Measurements from ENCODE around the gene KIF1A.
"Not testable (repeated sequence)": the region's sequence is repeated elsewhere in the genome, so short reads cannot be mapped to it uniquely, and the experiment has no call there.

Gene KIF1A

DNA sequence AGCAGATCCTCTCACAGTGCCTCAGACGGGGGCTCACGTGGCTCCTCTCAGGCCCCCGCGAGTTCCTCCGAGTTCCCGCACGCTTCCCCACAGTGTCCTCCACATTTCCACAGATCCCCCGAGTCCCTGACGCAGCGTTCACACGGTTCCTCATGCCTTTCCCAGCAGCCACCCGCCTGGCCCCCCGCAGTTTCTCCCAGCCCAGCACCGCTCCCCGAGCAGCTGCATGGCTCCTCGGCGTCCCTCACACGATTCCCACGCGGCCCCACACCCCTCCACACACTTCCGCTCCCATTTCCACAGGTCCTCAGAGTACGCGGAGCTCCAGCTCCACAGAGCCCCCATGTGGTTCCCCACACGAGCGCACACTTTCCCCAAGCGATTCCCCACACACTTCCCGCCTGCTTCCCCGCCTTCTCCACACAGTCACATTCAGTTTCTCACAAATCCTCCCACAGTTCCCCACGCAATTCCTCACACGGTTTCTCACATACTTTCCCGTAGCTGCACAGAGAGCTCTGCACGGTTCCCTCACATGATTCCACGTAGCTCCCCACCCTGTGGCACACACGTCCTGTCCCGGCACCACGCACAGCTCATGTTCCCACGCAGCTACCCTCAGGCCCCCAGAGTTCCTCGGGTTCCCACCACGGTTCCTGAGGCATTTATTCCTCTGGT, 39.9 kb downstream of the KIF1A start:
- no peak overlapping the region for H3K27ac ChIP-seq (ENCODE audit: low read depth, low read length)
- H3K4me3 ChIP-seq (ENCODE audit: low read depth in 1 of 5, low read length in 5 of 5), result no peak overlapping the region
- H3K9me3 ChIP-seq (ENCODE audit: control insufficient read depth in 5 of 5, low read length in 5 of 5), result peaks cover 0 to 5% (median 0%) of the 10 kb centered on the region in 5 donors
- no peaks in the 10 kb centered on the region for H3K36me3 ChIP-seq (ENCODE audit: control insufficient read depth in 5 of 5, insufficient read depth in 5 of 5, low read length in 5 of 5)
- peaks cover 0 to 7% (median 5%) of the 10 kb centered on the region in 5 donors for H3K4me1 ChIP-seq (ENCODE audit: control insufficient read depth in 5 of 5, insufficient read depth in 5 of 5, low read length in 5 of 5)
- H3K27me3 ChIP-seq (ENCODE audit: control insufficient read depth in 5 of 5, insufficient read depth in 4 of 5, low read length in 5 of 5), result peaks cover 9 to 38% (median 27%) of the 10 kb centered on the region in 5 donors
- H3K9ac ChIP-seq (ENCODE audit: low read length in 5 of 5), result no peak overlapping the region

DNA sequence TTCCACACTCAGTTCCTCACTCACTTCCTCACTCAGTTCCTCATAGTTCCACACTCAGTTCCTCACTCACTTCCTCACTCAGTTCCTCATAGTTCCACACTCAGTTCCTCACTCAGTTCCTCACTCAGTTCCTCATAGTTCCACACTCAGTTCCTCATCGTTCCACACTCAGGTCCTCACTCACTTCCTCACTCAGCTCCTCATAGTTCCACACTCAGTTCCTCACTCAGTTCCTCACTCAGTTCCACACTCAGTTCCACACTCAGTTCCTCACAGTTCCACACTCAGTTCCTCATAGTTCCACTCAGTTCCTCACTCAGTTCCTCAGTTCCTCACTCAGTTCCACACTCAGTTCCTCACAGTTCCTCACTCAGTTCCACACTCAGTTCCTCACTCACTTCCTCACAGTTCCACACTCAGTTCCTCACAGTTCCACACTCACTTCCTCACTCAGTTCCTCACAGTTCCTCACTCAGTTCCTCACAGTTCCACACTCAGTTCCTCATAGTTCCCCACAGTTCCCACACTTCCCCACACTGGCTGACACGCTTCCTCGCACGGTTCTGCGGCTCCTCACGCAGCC, 40.7 kb downstream of the KIF1A start:
- not testable (repeated sequence) for H3K4me3 ChIP-seq (ENCODE audit: low read depth in 1 of 5, low read length in 5 of 5); H3K36me3 ChIP-seq (ENCODE audit: control insufficient read depth in 5 of 5, insufficient read depth in 5 of 5, low read length in 5 of 5); H3K4me1 ChIP-seq (ENCODE audit: control insufficient read depth in 5 of 5, insufficient read depth in 5 of 5, low read length in 5 of 5); H3K9me3 ChIP-seq (ENCODE audit: control insufficient read depth in 5 of 5, low read length in 5 of 5); H3K9ac ChIP-seq (ENCODE audit: low read length in 5 of 5); H3K27ac ChIP-seq (ENCODE audit: low read depth, low read length)
- H3K27me3 ChIP-seq (ENCODE audit: control insufficient read depth in 5 of 5, insufficient read depth in 4 of 5, low read length in 5 of 5), result peaks cover 9 to 35% (median 25%) of the 10 kb centered on the region in 5 donors

DNA sequence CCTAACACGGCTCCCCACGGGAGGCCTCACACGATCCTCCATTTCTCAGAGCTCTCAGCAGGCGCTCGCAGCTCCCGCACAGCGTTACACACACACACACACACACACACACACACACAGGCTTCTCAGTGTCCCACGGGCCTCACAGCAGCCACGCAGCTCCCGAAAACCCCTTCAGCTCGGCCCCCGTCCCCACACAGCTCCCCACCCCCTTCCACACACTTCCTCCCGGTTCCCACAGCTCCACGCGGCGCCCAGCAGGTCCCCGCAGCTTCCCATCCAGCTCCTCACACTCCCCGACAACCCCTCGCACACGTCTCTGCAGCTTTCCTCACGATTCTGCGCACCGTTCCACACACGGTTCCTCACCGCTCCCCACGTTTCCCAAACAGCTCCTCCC, 41.6 kb downstream of the KIF1A start:
- no peaks in the 10 kb centered on the region for H3K36me3 ChIP-seq (ENCODE audit: control insufficient read depth in 5 of 5, insufficient read depth in 5 of 5, low read length in 5 of 5)

DNA sequence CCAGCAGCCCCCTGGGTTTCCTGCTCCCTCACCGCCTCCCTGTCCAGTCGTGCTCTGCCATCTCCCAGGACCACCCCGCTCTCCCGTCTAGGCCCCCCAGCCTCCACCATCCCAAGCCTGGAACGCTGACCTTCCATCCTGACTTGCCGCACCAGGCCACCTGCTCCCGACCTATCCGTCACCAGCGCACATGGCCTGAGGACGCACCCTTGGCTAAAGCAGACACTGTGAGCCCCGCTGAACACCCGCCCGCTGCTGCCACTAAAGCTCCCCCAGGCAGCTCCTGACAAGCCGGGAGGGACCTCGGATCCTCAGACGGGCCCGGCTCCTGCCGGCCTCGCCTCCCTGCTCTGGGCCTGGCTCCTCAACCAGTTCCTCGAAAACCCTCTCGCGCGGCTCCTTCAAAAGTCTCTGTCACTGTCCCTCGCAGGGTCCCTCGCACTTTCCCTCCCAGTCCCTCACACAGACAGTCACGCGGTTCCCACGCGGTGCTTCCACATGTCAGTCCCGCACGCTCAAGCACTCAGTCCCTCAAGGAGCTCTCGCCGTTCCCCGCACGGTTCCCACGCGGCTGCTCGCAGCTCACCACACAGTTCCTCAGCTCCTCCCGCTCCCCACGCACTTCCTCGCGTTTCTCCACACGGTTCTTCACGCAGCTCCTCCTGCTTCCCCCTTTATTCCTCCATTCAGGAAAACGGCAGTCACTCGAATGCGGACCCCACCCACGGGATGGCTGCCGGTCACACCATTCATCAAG, 42.4 kb downstream of the KIF1A start:
- H3K36me3 ChIP-seq (ENCODE audit: control insufficient read depth in 5 of 5, insufficient read depth in 5 of 5, low read length in 5 of 5), result no peaks in the 10 kb centered on the region
- H3K9me3 ChIP-seq (ENCODE audit: control insufficient read depth in 5 of 5, low read length in 5 of 5), result peaks cover 0 to 5% (median 0%) of the 10 kb centered on the region in 5 donors
- H3K4me3 ChIP-seq (ENCODE audit: low read depth in 1 of 5, low read length in 5 of 5), result no peak overlapping the region
- peaks cover 3 to 26% (median 18%) of the 10 kb centered on the region in 5 donors for H3K27me3 ChIP-seq (ENCODE audit: control insufficient read depth in 5 of 5, insufficient read depth in 4 of 5, low read length in 5 of 5)
- no peak overlapping the region for H3K9ac ChIP-seq (ENCODE audit: low read length in 5 of 5)
- H3K27ac ChIP-seq (ENCODE audit: low read depth, low read length), result no peak overlapping the region
- H3K4me1 ChIP-seq (ENCODE audit: control insufficient read depth in 5 of 5, insufficient read depth in 5 of 5, low read length in 5 of 5), result peaks cover 0 to 7% (median 5%) of the 10 kb centered on the region in 5 donors

More for the DNA sequence above, 41.6 kb downstream of the KIF1A start:
- no peak overlapping the region for H3K4me3 ChIP-seq (ENCODE audit: low read depth in 1 of 5, low read length in 5 of 5)
- H3K27ac ChIP-seq (ENCODE audit: low read depth, low read length), result no peak overlapping the region
- H3K4me1 ChIP-seq (ENCODE audit: control insufficient read depth in 5 of 5, insufficient read depth in 5 of 5, low read length in 5 of 5), result peaks cover 0 to 7% (median 5%) of the 10 kb centered on the region in 5 donors
- H3K9me3 ChIP-seq (ENCODE audit: control insufficient read depth in 5 of 5, low read length in 5 of 5), result peaks cover 0 to 5% (median 0%) of the 10 kb centered on the region in 5 donors
- H3K27me3 ChIP-seq (ENCODE audit: control insufficient read depth in 5 of 5, insufficient read depth in 4 of 5, low read length in 5 of 5), result peaks cover 3 to 28% (median 18%) of the 10 kb centered on the region in 5 donors
- H3K9ac ChIP-seq (ENCODE audit: low read length in 5 of 5), result no peak overlapping the region

DNA sequence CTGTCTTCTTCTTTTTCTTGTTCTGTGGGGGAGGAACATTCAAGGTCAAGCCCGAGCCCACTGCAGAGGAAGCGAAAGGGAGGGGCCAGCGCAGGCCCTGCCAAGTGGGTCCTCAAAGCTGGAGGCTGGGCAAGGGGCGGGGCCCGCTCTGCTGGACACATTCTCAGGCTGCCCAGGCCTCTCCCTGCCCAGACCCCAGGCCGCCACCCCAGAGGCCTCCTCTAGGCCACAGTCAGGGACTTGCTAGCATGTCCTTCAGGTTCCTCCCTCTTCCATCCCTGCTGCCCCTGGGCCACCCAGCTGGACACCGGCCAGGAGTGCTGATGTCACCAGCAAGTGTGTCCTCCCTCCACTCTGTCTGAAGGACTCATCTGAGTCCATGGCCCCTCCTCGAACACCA, 44.1 kb downstream of the KIF1A start:
- Histone ChIP-seq H3K27me3 (ENCODE audit: control insufficient read depth in 5 of 5, insufficient read depth in 4 of 5, low read length in 5 of 5) (peaks cover 0 to 19% (median 14%) of the 10 kb centered on the region in 5 donors), H3K27ac (ENCODE audit: low read depth, low read length) (no peak overlapping the region), H3K9ac (ENCODE audit: low read length in 5 of 5) (no peak overlapping the region), H3K4me3 (ENCODE audit: low read depth in 1 of 5, low read length in 5 of 5) (no peak overlapping the region), H3K9me3 (ENCODE audit: control insufficient read depth in 5 of 5, low read length in 5 of 5) (peaks cover 0 to 3% (median 0%) of the 10 kb centered on the region in 5 donors), H3K4me1 (ENCODE audit: control insufficient read depth in 5 of 5, insufficient read depth in 5 of 5, low read length in 5 of 5) (peaks cover 0 to 7% (median 4%) of the 10 kb centered on the region in 5 donors), H3K36me3 (ENCODE audit: control insufficient read depth in 5 of 5, insufficient read depth in 5 of 5, low read length in 5 of 5) (no peaks in the 10 kb centered on the region)

DNA sequence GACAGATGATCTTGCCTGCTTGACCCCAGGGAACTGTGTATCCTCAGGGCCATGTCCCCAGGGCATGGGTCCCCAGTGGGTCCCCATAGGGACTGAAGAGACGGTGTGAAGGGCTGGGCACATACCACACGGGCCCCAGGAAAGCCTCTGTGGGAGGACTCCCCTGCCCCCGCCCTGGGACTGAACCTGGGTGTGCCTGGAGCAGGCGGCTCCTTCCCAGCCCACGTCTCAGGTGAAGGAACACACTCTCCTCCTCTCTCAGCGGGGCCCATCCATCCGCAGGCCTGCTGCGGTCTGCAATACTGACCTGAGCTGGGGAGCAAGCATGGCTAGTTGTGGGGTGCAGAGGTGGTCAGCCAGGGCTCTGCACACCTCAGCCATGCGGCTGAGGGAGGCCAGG, 45.2 kb downstream of the KIF1A start:
- H3K9ac ChIP-seq (ENCODE audit: low read length in 5 of 5), result no peak overlapping the region
- H3K36me3 ChIP-seq (ENCODE audit: control insufficient read depth in 5 of 5, insufficient read depth in 5 of 5, low read length in 5 of 5), result no peaks in the 10 kb centered on the region
- no peak overlapping the region for H3K27ac ChIP-seq (ENCODE audit: low read depth, low read length)
- H3K4me3 ChIP-seq (ENCODE audit: low read depth in 1 of 5, low read length in 5 of 5), result no peak overlapping the region
- peaks cover 0 to 3% (median 0%) of the 10 kb centered on the region in 5 donors for H3K4me1 ChIP-seq (ENCODE audit: control insufficient read depth in 5 of 5, insufficient read depth in 5 of 5, low read length in 5 of 5)
- H3K27me3 ChIP-seq (ENCODE audit: control insufficient read depth in 5 of 5, insufficient read depth in 4 of 5, low read length in 5 of 5), result peaks cover 3 to 15% (median 7%) of the 10 kb centered on the region in 5 donors
- peaks cover 0 to 3% (median 0%) of the 10 kb centered on the region in 5 donors for H3K9me3 ChIP-seq (ENCODE audit: control insufficient read depth in 5 of 5, low read length in 5 of 5)

DNA sequence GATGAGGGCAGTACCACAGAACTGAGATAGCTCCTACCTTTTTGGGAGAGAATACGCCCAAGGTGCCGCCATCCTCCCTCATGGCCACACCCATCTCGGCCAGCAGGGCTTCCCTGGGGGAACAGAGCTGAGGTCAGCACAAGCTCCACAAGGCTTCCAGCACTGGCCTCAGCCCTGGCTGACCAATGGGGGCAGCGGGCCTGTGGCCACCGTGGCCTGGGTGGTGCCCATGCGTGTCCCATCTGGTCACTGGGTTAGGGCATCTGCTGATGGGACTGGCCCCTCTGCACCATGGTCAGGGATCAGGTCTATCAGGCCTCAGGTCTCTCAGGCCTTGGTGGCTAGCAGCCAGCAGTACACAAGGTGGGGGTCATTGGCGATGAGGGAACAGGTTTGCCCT, 50.9 kb downstream of the KIF1A start:
- Histone ChIP-seq H3K27ac (ENCODE audit: low read depth, low read length) (no peak overlapping the region), H3K27me3 (ENCODE audit: control insufficient read depth in 5 of 5, insufficient read depth in 4 of 5, low read length in 5 of 5) (peaks cover 0 to 8% (median 2%) of the 10 kb centered on the region in 5 donors), H3K4me1 (ENCODE audit: control insufficient read depth in 5 of 5, insufficient read depth in 5 of 5, low read length in 5 of 5) (no peaks in the 10 kb centered on the region), H3K9ac (ENCODE audit: low read length in 5 of 5) (no peak overlapping the region), H3K4me3 (ENCODE audit: low read depth in 1 of 5, low read length in 5 of 5) (no peak overlapping the region), H3K9me3 (ENCODE audit: control insufficient read depth in 5 of 5, low read length in 5 of 5) (no peaks in the 10 kb centered on the region), H3K36me3 (ENCODE audit: control insufficient read depth in 5 of 5, insufficient read depth in 5 of 5, low read length in 5 of 5) (no peaks in the 10 kb centered on the region)

DNA sequence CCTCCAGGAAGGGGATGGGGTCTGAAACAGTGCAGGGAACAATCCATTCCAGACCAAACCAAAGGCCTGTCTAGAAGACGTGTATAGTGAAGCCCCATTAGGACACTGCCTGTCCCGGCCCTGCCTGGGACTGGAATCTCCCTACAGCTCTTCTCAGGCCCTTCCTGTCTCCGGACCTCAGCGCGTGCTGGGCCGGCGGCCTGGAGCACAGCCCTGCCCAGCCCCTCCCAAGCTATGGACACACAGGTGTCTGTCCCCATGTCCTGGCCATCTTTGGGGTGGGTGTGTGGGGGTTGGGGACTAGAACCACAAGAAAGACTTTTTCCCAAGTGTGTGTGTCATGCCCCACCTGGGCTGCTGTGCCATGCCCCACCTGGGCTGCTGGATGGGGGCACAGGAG, 51.8 kb downstream of the KIF1A start:
- peaks cover 0 to 8% (median 2%) of the 10 kb centered on the region in 5 donors for H3K27me3 ChIP-seq (ENCODE audit: control insufficient read depth in 5 of 5, insufficient read depth in 4 of 5, low read length in 5 of 5)
- H3K36me3 ChIP-seq (ENCODE audit: control insufficient read depth in 5 of 5, insufficient read depth in 5 of 5, low read length in 5 of 5), result no peaks in the 10 kb centered on the region
- no peak overlapping the region for H3K4me3 ChIP-seq (ENCODE audit: low read depth in 1 of 5, low read length in 5 of 5)
- H3K9ac ChIP-seq (ENCODE audit: low read length in 5 of 5), result no peak overlapping the region
- H3K9me3 ChIP-seq (ENCODE audit: control insufficient read depth in 5 of 5, low read length in 5 of 5), result no peaks in the 10 kb centered on the region
- no peak overlapping the region for H3K27ac ChIP-seq (ENCODE audit: low read depth, low read length)
- no peaks in the 10 kb centered on the region for H3K4me1 ChIP-seq (ENCODE audit: control insufficient read depth in 5 of 5, insufficient read depth in 5 of 5, low read length in 5 of 5)

DNA sequence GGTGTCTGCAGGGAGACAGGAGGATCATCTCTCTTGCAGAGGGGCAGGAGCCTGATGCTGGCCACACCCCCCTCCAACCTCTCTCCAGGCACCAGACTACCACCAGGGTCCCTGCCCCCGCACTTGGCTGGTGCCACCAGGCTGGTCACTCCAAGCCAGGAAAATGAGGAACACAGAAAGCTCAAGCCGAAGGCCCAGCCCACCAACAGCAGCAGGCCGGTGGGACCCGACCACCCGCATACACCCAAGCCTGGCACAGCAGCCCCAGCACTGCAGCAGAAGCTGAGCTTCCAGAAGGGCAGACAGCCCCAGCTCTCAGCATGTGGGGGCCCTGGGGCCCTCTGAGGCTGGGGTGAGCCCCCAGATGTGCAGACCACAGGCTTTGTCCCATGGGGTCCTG, 52.7 kb downstream of the KIF1A start:
- Histone ChIP-seq H3K4me1 (ENCODE audit: control insufficient read depth in 5 of 5, insufficient read depth in 5 of 5, low read length in 5 of 5) (no peaks in the 10 kb centered on the region), H3K4me3 (ENCODE audit: low read depth in 1 of 5, low read length in 5 of 5) (no peak overlapping the region), H3K27ac (ENCODE audit: low read depth, low read length) (no peak overlapping the region), H3K9ac (ENCODE audit: low read length in 5 of 5) (no peak overlapping the region), H3K27me3 (ENCODE audit: control insufficient read depth in 5 of 5, insufficient read depth in 4 of 5, low read length in 5 of 5) (peaks cover 0 to 14% (median 2%) of the 10 kb centered on the region in 5 donors), H3K36me3 (ENCODE audit: control insufficient read depth in 5 of 5, insufficient read depth in 5 of 5, low read length in 5 of 5) (no peaks in the 10 kb centered on the region), H3K9me3 (ENCODE audit: control insufficient read depth in 5 of 5, low read length in 5 of 5) (no peaks in the 10 kb centered on the region)

DNA sequence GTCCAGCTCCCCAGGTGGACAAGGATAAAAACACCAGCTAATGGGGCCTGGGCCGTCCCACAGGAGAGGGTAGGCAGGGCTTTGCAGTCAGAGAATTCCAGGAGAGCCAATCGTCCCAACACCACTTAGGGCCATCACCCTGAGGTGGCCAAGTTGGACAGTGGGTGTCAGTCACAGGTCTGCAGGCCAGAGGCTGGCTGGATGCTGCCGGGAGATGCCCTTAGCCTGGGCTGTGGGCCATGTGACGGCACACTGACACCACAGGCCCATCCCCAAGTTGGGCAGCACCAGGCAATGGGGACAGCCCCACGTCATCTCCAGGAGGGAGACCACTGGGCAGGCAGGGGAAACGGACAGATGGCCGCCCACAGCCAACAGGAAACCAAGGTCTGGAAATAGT, 53.9 kb downstream of the KIF1A start:
- H3K9ac ChIP-seq (ENCODE audit: low read length in 5 of 5), result no peak overlapping the region
- H3K27me3 ChIP-seq (ENCODE audit: control insufficient read depth in 5 of 5, insufficient read depth in 4 of 5, low read length in 5 of 5), result peaks cover 0 to 24% (median 4%) of the 10 kb centered on the region in 5 donors
- no peaks in the 10 kb centered on the region for H3K36me3 ChIP-seq (ENCODE audit: control insufficient read depth in 5 of 5, insufficient read depth in 5 of 5, low read length in 5 of 5)
- no peak overlapping the region for H3K4me3 ChIP-seq (ENCODE audit: low read depth in 1 of 5, low read length in 5 of 5)
- no peaks in the 10 kb centered on the region for H3K4me1 ChIP-seq (ENCODE audit: control insufficient read depth in 5 of 5, insufficient read depth in 5 of 5, low read length in 5 of 5)
- no peak overlapping the region for H3K27ac ChIP-seq (ENCODE audit: low read depth, low read length)
- H3K9me3 ChIP-seq (ENCODE audit: control insufficient read depth in 5 of 5, low read length in 5 of 5), result no peaks in the 10 kb centered on the region

Measured in subcutaneous abdominal adipose tissue (tissue), 5 donors.